ENCODE results near the gene ZNF175. TPM values are rescaled to one million over a fixed set of nuclear protein-coding genes. Genes with fewer than 3 reads are reported as not detected.

The ZNF175 gene
- total RNA-seq, 2 donors from 2014 or later = 6.6 to 15.6 TPM

DNA sequence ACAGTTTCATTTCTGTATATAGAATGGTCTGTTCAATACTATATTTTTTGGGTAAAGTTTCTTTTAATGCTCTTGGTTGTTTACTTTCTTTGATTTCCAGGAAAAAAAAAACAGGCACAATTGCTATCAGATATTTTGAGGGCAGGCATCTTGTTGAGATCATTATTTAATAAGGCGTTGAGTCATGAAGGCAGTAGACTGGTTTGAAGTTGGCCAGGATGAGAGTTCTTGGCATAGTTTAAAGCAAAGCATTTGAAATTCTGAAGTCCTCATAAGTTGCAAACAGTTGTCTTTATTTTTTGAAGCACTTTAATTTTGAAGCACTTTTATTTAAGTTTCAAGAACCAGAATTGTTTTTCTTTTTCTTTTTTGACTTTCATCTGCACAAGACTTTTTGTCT lies 2.6 kb upstream of the ZNF175 start:
- no peaks in the 10 kb centered on the region for H3K36me3 ChIP-seq
- DNase-seq (ENCODE audit: low spot score) (no peak), ATAC-seq (ENCODE audit: insufficient number of reproducible peaks, low FRiP score, low read depth) (no peak)
- peaks cover 10 to 20% of the 10 kb centered on the region in 2 donors for H3K4me1 ChIP-seq (ENCODE audit: control insufficient read depth in 1 of 2, low read depth in 2 of 2)
- H3K9me3 ChIP-seq = no peaks in the 10 kb centered on the region
- H3K4me3 ChIP-seq = no peak overlapping the region
- H3K27ac ChIP-seq = no peak overlapping the region
- no peak for TF ChIP-seq CTCF (IDR thresholded peaks at IDR 0.05)
- H3K27me3 ChIP-seq (replicated peaks; ENCODE audit: insufficient read depth) = no peaks in the 10 kb centered on the region

DNA sequence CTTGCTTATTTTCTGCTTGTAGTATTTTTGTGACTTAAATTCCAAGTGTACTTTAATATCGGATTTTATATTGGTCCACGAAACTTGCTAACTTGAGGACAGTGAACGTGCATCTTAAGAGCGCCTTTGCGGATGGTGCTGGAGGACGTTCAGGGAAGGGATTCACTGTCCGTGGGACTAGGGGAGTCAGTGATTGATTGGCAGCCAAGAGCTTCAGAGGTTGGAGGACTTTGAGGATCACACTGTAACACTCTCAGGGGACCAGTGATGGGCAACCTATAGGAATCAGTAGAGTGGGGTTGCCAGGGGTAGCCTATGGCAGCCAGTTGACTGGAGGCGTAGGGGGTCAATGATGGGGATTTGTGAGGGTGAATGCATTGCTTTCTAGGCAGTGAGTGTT lies 516 bp downstream of the ZNF175 start:
- DNase-seq (ENCODE audit: low spot score) (no peak), ATAC-seq (ENCODE audit: insufficient number of reproducible peaks, low FRiP score, low read depth) (no peak)
- Histone ChIP-seq H3K4me3 (peak overlapping the region; percentile 80), H3K36me3 (peaks cover 7% of the 10 kb centered on the region), H3K4me1 (ENCODE audit: control insufficient read depth in 1 of 2, low read depth in 2 of 2) (peaks cover 10 to 24% of the 10 kb centered on the region in 2 donors), H3K9me3 (no peaks in the 10 kb centered on the region), H3K27me3 (replicated peaks; ENCODE audit: insufficient read depth) (no peaks in the 10 kb centered on the region), H3K27ac (peak overlapping the region in 1 of 2 donors; percentile 42)
- TF ChIP-seq CTCF (IDR thresholded peaks at IDR 0.05) = no peak

- Histone ChIP-seq H3K27ac (no peak overlapping the region), H3K4me1 (ENCODE audit: control insufficient read depth in 1 of 2, low read depth in 2 of 2) (peaks cover 10 to 24% of the 10 kb centered on the region in 2 donors), H3K4me3 (peak overlapping the region; percentile 80), H3K36me3 (peaks cover 7% of the 10 kb centered on the region), H3K9me3 (no peaks in the 10 kb centered on the region), H3K27me3 (replicated peaks; ENCODE audit: insufficient read depth) (no peaks in the 10 kb centered on the region)
- no peak for TF ChIP-seq CTCF (IDR thresholded peaks at IDR 0.05)
- ATAC-seq (ENCODE audit: insufficient number of reproducible peaks, low FRiP score, low read depth) (no peak), DNase-seq (ENCODE audit: low spot score) (no peak)
Measured at GRCh38 chr19:51572410-51572809, 1.3 kb downstream of the ZNF175 start.

GRCh38 chr19:51572908-51573307 lies 1.8 kb downstream of the ZNF175 start:
- H3K36me3 ChIP-seq = peaks cover 7% of the 10 kb centered on the region
- no peak overlapping the region for H3K4me3 ChIP-seq
- no peaks in the 10 kb centered on the region for H3K9me3 ChIP-seq
- no peak overlapping the region for H3K27ac ChIP-seq
- no peaks in the 10 kb centered on the region for H3K27me3 ChIP-seq (replicated peaks; ENCODE audit: insufficient read depth)
- DNase-seq (ENCODE audit: low spot score) (no peak), ATAC-seq (ENCODE audit: insufficient number of reproducible peaks, low FRiP score, low read depth) (no peak)
- peaks cover 10 to 24% of the 10 kb centered on the region in 2 donors for H3K4me1 ChIP-seq (ENCODE audit: control insufficient read depth in 1 of 2, low read depth in 2 of 2)
- TF ChIP-seq CTCF (IDR thresholded peaks at IDR 0.05) = no peak

GRCh38 chr19:51573331-51573730 lies 2.2 kb downstream of the ZNF175 start:
- no peak for DNase-seq (ENCODE audit: low spot score)
- Histone ChIP-seq H3K27ac (no peak overlapping the region), H3K36me3 (peaks cover 11% of the 10 kb centered on the region), H3K9me3 (no peaks in the 10 kb centered on the region), H3K4me1 (ENCODE audit: control insufficient read depth in 1 of 2, low read depth in 2 of 2) (peaks cover 10 to 24% of the 10 kb centered on the region in 2 donors), H3K27me3 (replicated peaks; ENCODE audit: insufficient read depth) (no peaks in the 10 kb centered on the region), H3K4me3 (no peak overlapping the region)
- TF ChIP-seq CTCF (IDR thresholded peaks at IDR 0.05) = no peak
- ATAC-seq (ENCODE audit: insufficient number of reproducible peaks, low FRiP score, low read depth) = no peak
